OCI-LY3 (cell line): Measurements from ENCODE around the gene SMAD3.
"Not testable (repeated sequence)": the region's sequence is repeated elsewhere in the genome, so short reads cannot be mapped to it uniquely, and the experiment has no call there.

Experiments used
- H2AFZ ChIP-seq: fragments of 200-600, 300-600 bp; shearing (Covaris generic); 2 replicates; pipeline ENCODE4 v1.6.0; 2014; ENCODE audit warnings: antibody characterized with exemption, low read depth, low read length
- H3K27ac ChIP-seq: fragments of 200-600, 300-600 bp; sonication (generic); 2 replicates; pipeline ENCODE4 v1.5.1; 2014; ENCODE audit warnings: mild to moderate bottlenecking, low read length, moderate library complexity, mixed read lengths
- H3K27me3 ChIP-seq: fragments of 200-600, 300-600 bp; sonication (generic); 2 replicates; pipeline ENCODE4 v1.6.1; 2014; ENCODE audit warnings: low read depth, low read length, mixed read lengths
- H3K36me3 ChIP-seq: fragments of 200-600, 300-600 bp; sonication (generic); replicated peaks from 2 replicates; pipeline ENCODE3; 2014; ENCODE audit warnings: low read depth, low read length, mixed read lengths
- H3K4me1 ChIP-seq: fragments of 300-600, 200-600 bp; sonication (generic); 2 replicates; pipeline ENCODE4 v1.6.1; 2014; ENCODE audit warnings: low read length, mixed read lengths
- H3K4me2 ChIP-seq: fragments of 200-600, 300-600 bp; sonication (generic); 2 replicates; pipeline ENCODE4 v1.6.1; 2014; ENCODE audit warnings: low read length, mixed read lengths
- H3K4me3 ChIP-seq: fragments of 300-600, 200-600 bp; sonication (generic); 2 replicates; pipeline ENCODE4 v1.5.1; 2014; ENCODE audit warnings: antibody characterized with exemption, mild to moderate bottlenecking, low read length, moderate library complexity
- H3K79me2 ChIP-seq: fragments of 300-600, 200-600 bp; shearing (Covaris generic); 2 replicates; pipeline ENCODE4 v1.6.1; 2014; ENCODE audit warnings: mild to moderate bottlenecking, low read length, mixed read lengths
- H3K9ac ChIP-seq: fragments of 300-600, 200-600 bp; shearing (Covaris generic); 2 replicates; pipeline ENCODE4 v1.6.0; 2014; ENCODE audit warnings: mild to moderate bottlenecking, low read length, moderate library complexity
- H3K9me3 ChIP-seq: fragments of 200-600, 300-600 bp; shearing (Covaris generic); 2 replicates; pipeline ENCODE4 v1.6.1; 2014; ENCODE audit warnings: low read length, mixed read lengths; ENCODE audit not compliant: insufficient read depth
- H4K20me1 ChIP-seq: fragments of 200-600, 300-600 bp; sonication (generic); 2 replicates; pipeline ENCODE4 v1.6.1; 2016; ENCODE audit warnings: low read length, mixed read lengths; ENCODE audit not compliant: insufficient read depth
- EZH2phosphoT487 ChIP-seq: fragments of 200-600 bp; shearing (Covaris generic); IDR thresholded peaks from 2 replicates; pipeline ENCODE4 v1.6.1; 2018; ENCODE audit warnings: antibody characterized with exemption, mixed run types, low read depth
- TF ChIP-seq, protein P1 (sequence below): fragments of 200-600, 300-600 bp; sonication (generic); IDR thresholded peaks from 2 replicates; pipeline ENCODE4 v1.5.1; 2014; ENCODE audit warnings: antibody characterized with exemption, low read length, low read depth

SMAD3 gene

DNA sequence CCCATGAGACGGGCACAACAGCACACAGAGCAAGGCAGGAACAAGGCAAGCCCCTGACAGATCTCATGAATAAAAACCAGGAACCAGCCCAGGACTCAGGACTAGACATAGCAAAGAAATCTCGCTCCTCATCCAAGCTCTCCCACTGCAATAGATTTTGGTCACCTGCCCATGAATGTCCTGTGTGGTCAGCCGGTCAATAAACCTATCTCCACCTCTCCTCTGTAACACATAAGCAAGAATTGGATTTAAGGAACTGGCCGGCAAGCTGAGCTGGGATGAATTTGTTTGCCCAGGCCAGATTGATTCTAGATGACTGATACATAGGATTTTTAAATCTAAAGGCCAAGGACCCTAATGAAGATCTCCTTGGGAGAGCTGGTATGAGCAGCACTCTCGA lies 46.3 kb upstream of the SMAD3 start:
- Histone ChIP-seq H4K20me1 (no peaks in the 10 kb centered on the region), H3K4me3 (no peak overlapping the region), H3K4me2 (no peak overlapping the region), H3K9ac (no peak overlapping the region), H3K9me3 (no peaks in the 10 kb centered on the region), H3K27ac (no peak overlapping the region), H3K36me3 (no peaks in the 10 kb centered on the region), H3K4me1 (peaks cover 23% of the 10 kb centered on the region), H2AFZ (no peak overlapping the region), H3K79me2 (no peaks in the 10 kb centered on the region), H3K27me3 (no peaks in the 10 kb centered on the region)
- TF ChIP-seq, protein P1, sequence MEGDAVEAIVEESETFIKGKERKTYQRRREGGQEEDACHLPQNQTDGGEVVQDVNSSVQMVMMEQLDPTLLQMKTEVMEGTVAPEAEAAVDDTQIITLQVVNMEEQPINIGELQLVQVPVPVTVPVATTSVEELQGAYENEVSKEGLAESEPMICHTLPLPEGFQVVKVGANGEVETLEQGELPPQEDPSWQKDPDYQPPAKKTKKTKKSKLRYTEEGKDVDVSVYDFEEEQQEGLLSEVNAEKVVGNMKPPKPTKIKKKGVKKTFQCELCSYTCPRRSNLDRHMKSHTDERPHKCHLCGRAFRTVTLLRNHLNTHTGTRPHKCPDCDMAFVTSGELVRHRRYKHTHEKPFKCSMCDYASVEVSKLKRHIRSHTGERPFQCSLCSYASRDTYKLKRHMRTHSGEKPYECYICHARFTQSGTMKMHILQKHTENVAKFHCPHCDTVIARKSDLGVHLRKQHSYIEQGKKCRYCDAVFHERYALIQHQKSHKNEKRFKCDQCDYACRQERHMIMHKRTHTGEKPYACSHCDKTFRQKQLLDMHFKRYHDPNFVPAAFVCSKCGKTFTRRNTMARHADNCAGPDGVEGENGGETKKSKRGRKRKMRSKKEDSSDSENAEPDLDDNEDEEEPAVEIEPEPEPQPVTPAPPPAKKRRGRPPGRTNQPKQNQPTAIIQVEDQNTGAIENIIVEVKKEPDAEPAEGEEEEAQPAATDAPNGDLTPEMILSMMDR, result no peak
- no peak for TF ChIP-seq EZH2phosphoT487

DNA sequence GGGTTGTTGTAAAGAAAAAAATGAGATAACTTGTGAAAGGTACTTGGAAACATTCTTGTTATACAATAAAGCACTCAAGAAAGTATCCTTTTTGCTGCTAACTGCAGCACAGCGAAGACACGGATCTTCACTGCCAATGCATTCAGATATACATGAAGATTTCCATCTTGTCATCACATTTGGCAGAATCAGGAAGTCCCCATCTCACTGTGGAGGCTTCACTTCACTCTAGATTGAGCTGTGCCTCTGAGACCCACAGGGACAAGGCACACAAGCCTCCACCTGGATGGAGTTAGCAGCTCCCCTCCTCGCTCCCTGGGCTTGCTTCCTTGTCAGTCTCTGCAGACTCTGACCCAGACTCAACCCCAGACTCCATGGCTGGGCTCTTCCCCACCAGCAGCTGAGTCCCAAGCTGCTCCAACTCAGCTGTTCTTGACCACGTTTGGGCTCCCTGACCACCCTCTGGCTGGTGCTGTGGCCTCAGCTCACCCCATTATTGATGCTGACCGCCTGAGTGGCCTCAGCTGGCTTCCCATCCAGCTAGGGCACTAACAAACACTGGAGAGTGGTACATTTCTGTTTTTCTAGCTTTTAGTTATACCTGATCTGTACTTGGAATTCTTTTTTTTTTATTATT lies 45.4 kb upstream of the SMAD3 start:
- no peak overlapping the region for H3K4me3 ChIP-seq
- H3K9me3 ChIP-seq, result no peaks in the 10 kb centered on the region
- H3K9ac ChIP-seq, result no peak overlapping the region
- H3K36me3 ChIP-seq, result no peaks in the 10 kb centered on the region
- H3K4me2 ChIP-seq, result no peak overlapping the region
- H4K20me1 ChIP-seq, result no peaks in the 10 kb centered on the region
- no peaks in the 10 kb centered on the region for H3K79me2 ChIP-seq
- no peaks in the 10 kb centered on the region for H3K27me3 ChIP-seq
- TF ChIP-seq, protein P1, result no peak
- TF ChIP-seq EZH2phosphoT487, result no peak
- H3K4me1 ChIP-seq, result peaks cover 23% of the 10 kb centered on the region
- peak overlapping the region; percentile 39; the same call in 1 of the 2 replicates for H2AFZ ChIP-seq
- H3K27ac ChIP-seq, result no peak overlapping the region

DNA sequence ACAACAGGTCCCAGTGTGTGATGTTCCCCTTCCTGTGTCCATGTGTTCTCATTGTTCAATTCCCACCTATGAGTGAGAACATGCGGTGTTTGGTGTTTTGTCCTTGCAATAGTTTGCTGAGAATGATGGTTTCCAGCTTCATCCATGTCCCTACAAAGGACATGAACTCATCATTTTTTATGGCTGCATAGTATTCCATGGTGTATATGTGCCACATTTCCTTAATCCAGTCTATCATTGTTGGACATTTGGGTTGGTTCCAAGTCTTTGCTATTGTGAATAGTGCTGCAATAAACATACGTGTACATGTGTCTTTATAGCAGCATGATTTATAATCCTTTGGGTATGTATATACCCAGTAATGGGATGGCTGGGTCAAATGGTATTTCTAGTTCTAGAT lies 44.7 kb upstream of the SMAD3 start:
- not testable (repeated sequence) for H3K9ac ChIP-seq, H4K20me1 ChIP-seq, H3K36me3 ChIP-seq, H3K27ac ChIP-seq, H3K4me3 ChIP-seq, H3K4me2 ChIP-seq, H3K79me2 ChIP-seq, H2AFZ ChIP-seq, H3K9me3 ChIP-seq, H3K27me3 ChIP-seq
- peaks cover 23% of the 10 kb centered on the region for H3K4me1 ChIP-seq

DNA sequence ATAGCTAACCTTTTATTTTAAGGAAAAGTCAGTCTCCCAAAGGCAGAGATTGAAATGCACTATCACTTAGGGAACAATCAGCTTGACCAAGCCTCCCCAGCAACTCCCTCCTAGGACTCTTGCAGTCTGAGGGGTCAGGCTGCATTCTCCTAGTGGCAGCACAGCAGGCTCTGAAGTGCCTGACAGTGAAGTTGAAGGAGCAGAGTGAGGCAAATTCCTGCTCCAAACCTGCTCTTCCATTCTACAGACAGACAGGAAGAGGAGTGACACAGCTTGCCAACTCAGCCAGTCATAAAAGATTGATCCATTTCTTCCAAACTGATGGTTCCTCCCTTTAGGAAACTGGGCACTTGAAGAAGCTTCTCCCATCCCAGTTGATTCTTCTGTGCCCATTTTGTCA lies 43.9 kb upstream of the SMAD3 start:
- peaks cover 29% of the 10 kb centered on the region for H3K4me1 ChIP-seq
- H3K27ac ChIP-seq, result no peak overlapping the region
- no peaks in the 10 kb centered on the region for H3K36me3 ChIP-seq
- no peaks in the 10 kb centered on the region for H3K27me3 ChIP-seq
- H3K9me3 ChIP-seq, result no peaks in the 10 kb centered on the region
- no peak overlapping the region for H2AFZ ChIP-seq
- no peak overlapping the region for H3K9ac ChIP-seq
- no peaks in the 10 kb centered on the region for H4K20me1 ChIP-seq
- H3K79me2 ChIP-seq, result no peaks in the 10 kb centered on the region
- H3K4me3 ChIP-seq, result no peak overlapping the region
- no peak overlapping the region for H3K4me2 ChIP-seq
- no peak for TF ChIP-seq EZH2phosphoT487
- TF ChIP-seq, protein P1, result no peak

DNA sequence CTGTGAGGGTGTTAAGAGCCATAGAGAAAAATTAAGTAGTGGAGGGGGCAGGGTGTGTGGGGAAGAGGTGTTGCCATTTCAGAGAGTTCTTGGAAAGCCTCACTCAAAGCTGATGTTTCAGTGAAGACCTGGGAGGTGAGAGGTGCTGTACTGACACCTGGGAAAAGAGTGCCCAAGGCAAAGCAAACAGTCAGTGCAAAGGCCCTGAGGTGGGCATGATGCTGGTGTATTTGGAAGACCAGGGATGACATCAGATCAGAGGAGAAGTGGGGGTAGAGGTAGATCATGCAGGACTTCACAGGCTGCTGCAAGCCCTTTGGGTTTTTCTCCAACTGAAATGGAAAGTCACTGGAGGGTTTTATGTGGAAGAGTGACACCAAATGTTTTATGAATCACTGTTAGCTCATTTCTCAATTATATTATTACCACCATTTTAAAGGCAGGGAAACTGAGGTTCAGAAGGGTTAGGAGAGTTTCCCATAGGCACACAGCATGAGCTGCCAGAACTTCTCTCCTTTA lies 42.8 kb upstream of the SMAD3 start:
- TF ChIP-seq EZH2phosphoT487, result no peak
- Histone ChIP-seq H3K27me3 (no peaks in the 10 kb centered on the region), H2AFZ (no peak overlapping the region), H3K4me1 (peaks cover 23% of the 10 kb centered on the region), H3K4me2 (no peak overlapping the region), H3K79me2 (no peaks in the 10 kb centered on the region), H3K27ac (no peak overlapping the region), H3K4me3 (no peak overlapping the region), H3K36me3 (no peaks in the 10 kb centered on the region), H3K9ac (no peak overlapping the region), H3K9me3 (no peaks in the 10 kb centered on the region), H4K20me1 (no peaks in the 10 kb centered on the region)
